HuH-7 (cell line): ENCODE data around the gene ATG2A.
A peak's percentile ranks its signal among the peaks of the same experiment; 100 is the strongest.

ENCODE experiments used
- DNase-seq: peaks from one replicate; pipeline ENCODE4 v3.0.0; 2011; ENCODE audit warnings: low spot score

The ATG2A gene

GRCh38 chr11:64902102-64902900 lies 14.7 kb downstream of the ATG2A start:
- no peak for DNase-seq

- DNase-seq, result no peak
Observed at GRCh38 chr11:64900774-64901173, 16.2 kb downstream of the ATG2A start.

GRCh38 chr11:64900263-64900678 lies 16.7 kb downstream of the ATG2A start:
- DNase-seq, result no peak

- no peak for DNase-seq
Observed at GRCh38 chr11:64898541-64898940, 18.5 kb downstream of the ATG2A start.

GRCh38 chr11:64898076-64898445 lies 18.9 kb downstream of the ATG2A start:
- no peak for DNase-seq

- no peak for DNase-seq
Observed at GRCh38 chr11:64897381-64898075, 19.5 kb downstream of the ATG2A start.

- no peak for DNase-seq
Observed at GRCh38 chr11:64896448-64897022, 20.5 kb downstream of the ATG2A start.

- no peak for DNase-seq
Observed at GRCh38 chr11:64894812-64895452, 22.1 kb downstream of the ATG2A start.

GRCh38 chr11:64894070-64894811 lies 22.8 kb downstream of the ATG2A start:
- peak; percentile 87 for DNase-seq

- DNase-seq, result peak; percentile 82
Observed at GRCh38 chr11:64893194-64894069, 23.6 kb downstream of the ATG2A start.

GRCh38 chr11:64892838-64893193 lies 24.2 kb downstream of the ATG2A start:
- DNase-seq, result no peak

- DNase-seq, result no peak
Observed at GRCh38 chr11:64892411-64892831, 24.6 kb downstream of the ATG2A start.

GRCh38 chr11:64891880-64892279 lies 25.1 kb downstream of the ATG2A start:
- DNase-seq, result no peak

GRCh38 chr11:64891215-64891848 lies 25.7 kb downstream of the ATG2A start:
- DNase-seq, result no peak

- DNase-seq, result no peak
Observed at GRCh38 chr11:64890522-64890939, 26.5 kb downstream of the ATG2A start.

- no peak for DNase-seq
Observed at GRCh38 chr11:64888729-64889511, 28.1 kb downstream of the ATG2A start.

GRCh38 chr11:64888406-64888728 lies 28.6 kb downstream of the ATG2A start:
- DNase-seq, result no peak

- DNase-seq, result peak; percentile 59
Observed at GRCh38 chr11:64887757-64888405, 29.1 kb downstream of the ATG2A start.

GRCh38 chr11:64887234-64887756 lies 29.7 kb downstream of the ATG2A start:
- no peak for DNase-seq
